Cardiac septum (tissue), 1 donor: Measurements from ENCODE around the gene BBS2. TPM values are rescaled to one million over a fixed set of nuclear protein-coding genes. Genes with fewer than 3 reads are reported as not detected.

Source experiments
- DNase-seq: peaks from one replicate; pipeline ENCODE4 v3.0.0-alpha.2; 2020; ENCODE audit warnings: low spot score
- intact Hi-C: fragments of 100-400 bp; cut with DNase I; formaldehyde crosslinking; loops from one replicate; pipeline ENCODE4 v1.14.0; 2022
- long read RNA-seq: library from polyadenylated mRNA; unstranded; transcript quantifications from one replicate; pipeline ENCODE4 v2.0.0, GENCODE V29; 2021
- total RNA-seq: library from RNA; stranded (reverse); fragmentation: NEBNext Ultra II Directional; extraction: Animal tissue kit (Norgen Biotek cat#: 25700); gene quantifications from one replicate; pipeline ENCODE4 v1.2.1, GENCODE V29; 2021
- donor health status: DM: no; HTN: no; CAD: no.

Gene BBS2
- total RNA-seq = 43.7 TPM
- long read RNA-seq, transcript BBS2-201 (17 exons, 2,963 nt) = major isoform, 54 of 78 reads
- long read RNA-seq, partial matches to known transcripts = 3 of 78 reads
- long read RNA-seq, other reads (novel, unspliced or antisense) = 21 of 78 reads

GRCh38 chr16:56519459-56520250 is at the start of gene BBS2:
TSS of gene BBS2 (minus strand) at chr16:56520024. CDS start at chr16:56519862, 162 bp downstream.
- peak; percentile 94 for DNase-seq
- intact Hi-C loops = loop anchor here (5.0 kb wide), 1 partner anchor 88 kb away; the partner anchor contains the start of gene MT2A

- no peak for DNase-seq
- intact Hi-C loops = no loop called here
Measured at GRCh38 chr16:56564793-56565477, 45.1 kb upstream of the BBS2 start, which contains the start of gene MT4. TSS of gene MT4 (plus strand) at chr16:56565073. CDS start at chr16:56565129, 56 bp downstream.

DNA sequence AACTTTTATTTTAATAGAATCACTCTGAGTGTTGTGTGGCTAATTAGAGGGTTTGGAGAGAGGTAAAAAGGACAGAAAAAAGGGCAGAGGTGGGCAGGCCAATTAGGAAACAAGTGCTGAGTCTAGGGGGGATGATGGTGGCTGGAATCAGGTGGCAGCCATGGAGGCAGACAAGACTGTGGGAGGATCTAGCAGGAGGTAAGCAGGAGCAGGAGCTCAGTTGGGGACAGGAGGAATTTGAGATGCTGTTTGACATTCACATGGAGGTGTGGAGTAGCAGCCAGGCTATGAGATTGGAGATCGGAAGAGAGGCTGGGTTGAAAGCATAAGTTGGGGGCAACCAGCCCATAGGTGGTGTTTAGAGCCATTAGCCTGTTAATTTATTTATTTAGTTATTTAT is 41.3 kb upstream of the BBS2 start:
- intact Hi-C loops = no loop called here
- DNase-seq = no peak

GRCh38 chr16:56560447-56560846 is 40.6 kb upstream of the BBS2 start:
- intact Hi-C loops = no loop called here

GRCh38 chr16:56559109-56559508 is 39.3 kb upstream of the BBS2 start:
- DNase-seq = no peak
- intact Hi-C loops = no loop called here

More at GRCh38 chr16:56560447-56560846, 40.6 kb upstream of the BBS2 start:
- DNase-seq = no peak

- intact Hi-C loops = no loop called here
Measured at GRCh38 chr16:56558024-56558747, 38.4 kb upstream of the BBS2 start.

GRCh38 chr16:56554441-56554840 is 34.6 kb upstream of the BBS2 start:
- intact Hi-C loops = no loop called here
- no peak for DNase-seq

More at GRCh38 chr16:56558024-56558747, 38.4 kb upstream of the BBS2 start:
- DNase-seq = no peak

DNA sequence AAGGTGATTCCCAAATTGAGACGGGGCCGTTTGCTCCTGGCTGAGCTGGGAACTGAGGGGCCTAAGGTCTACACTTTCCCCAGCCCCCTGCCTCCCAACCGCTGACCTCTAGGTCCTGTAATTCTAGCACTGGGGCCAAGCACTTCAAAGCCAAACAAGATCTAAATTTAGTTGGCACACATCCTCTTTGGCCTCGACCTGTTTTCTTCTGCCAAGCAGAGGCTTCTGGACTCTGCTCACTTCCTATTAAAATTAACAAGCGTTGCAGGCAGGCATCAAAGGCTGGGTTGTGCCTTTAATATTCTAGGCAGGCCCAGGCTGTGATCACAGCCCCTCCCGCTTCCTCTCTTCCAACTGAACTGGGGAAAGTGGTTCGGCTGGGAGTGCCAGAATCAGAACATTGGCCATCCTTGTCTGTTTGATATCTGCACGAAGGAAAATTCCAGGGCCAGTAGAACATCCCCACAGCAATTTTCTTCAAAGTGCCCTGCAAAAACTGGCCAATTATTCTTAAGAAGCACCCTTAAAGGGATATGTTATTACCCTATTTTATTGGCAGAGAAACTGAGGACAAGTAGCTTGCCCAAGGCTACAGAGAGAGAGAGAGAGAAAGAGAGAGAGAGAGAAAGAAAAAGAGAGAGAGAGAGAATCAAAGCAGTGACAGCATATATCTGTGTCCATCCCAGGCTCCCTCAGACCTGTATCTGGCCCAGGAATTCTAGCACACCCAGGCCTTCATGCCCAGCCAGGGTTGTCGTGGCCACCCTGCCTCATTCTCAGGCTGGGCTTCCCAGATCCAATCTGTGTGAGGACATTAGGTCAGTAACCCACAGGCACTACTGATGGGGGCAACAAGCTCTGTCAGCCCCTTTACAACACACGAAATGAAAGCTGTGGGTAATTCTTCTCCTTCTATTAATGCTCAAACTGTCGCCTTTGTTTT is 32.2 kb upstream of the BBS2 start:
- DNase-seq = no peak
- intact Hi-C loops = no loop called here

GRCh38 chr16:56549744-56550385 is 30.0 kb upstream of the BBS2 start:
- no peak for DNase-seq
- intact Hi-C loops = no loop called here

DNA sequence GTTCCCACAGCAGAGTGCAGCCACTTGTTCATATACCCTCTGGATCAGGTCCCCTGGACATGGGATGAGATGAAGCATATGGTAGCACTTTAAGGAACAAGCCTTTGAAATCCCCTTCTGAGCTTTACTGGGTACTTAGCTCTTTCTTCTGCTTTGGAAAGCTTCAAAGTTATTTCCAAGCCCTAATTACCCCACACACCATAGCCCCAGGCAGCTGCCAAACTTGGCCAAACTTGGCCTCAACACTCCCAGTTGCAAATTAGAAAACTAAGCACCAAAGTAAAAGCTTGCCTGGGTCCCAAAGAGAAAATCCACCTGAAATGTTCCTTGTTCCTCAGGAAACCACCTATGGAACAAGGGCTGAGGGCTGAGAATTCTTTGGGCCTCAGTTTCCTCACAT is 29.3 kb upstream of the BBS2 start:
- no peak for DNase-seq
- intact Hi-C loops = no loop called here

GRCh38 chr16:56547949-56548567 is 28.2 kb upstream of the BBS2 start:
- intact Hi-C loops = no loop called here
- no peak for DNase-seq

DNA sequence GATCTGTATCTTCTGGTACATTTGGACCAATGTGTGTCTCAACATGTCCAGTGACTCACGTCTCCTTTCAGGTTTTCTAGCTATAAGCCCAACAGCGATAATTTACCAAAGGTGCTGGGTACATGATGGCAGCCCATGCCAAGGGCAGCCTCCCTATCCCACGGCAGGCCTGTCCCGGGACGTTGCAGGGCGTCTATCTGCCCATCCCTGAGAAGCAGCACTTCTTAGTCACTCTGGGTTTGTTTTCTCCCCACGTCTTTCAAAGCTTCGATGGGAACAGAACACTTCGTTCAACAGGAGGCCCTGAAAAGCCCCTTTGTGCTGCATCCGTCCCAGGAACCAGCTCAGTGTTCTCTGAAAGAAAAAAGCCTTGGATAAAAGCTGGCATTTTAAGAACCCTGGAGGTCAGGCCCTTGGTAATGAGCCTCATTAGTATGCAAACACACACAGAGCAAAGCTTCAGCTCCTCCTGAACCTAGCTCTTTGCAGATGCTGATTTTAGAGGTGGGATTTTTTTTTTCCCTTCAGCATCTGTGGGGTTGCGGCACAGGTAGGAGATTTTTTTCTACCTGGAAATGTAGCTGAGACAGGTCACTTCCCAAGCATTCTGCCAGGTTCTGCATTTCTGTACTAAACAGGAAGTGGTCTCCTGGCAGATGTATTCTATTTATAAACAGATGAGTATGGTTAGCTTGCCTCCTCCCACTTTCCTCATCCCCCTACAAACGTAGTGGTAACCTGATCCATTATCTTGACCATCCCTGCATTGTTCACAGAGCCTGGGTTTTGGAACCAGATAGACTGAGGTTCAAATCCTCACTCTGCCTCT is 27.5 kb upstream of the BBS2 start:
- intact Hi-C loops = no loop called here
- no peak for DNase-seq

DNA sequence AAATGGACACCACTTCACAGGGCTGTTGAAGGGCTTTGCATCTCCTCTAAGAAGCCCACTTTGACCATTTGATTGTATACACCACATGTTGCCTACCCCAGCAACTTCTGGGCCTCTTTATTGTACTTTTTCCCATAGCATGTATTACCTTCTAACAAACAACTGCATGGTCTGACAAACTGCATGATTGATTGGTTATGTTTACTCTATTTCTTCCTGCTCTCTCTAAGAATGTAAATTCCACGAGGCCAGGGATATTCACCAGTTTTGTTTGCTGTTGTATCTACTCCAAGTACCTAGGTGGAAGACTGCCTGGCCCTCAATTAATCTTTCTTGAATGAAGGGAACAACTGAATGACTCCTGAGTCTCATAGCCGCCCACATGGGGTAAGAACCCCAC is 22.2 kb upstream of the BBS2 start:
- no peak for DNase-seq
- intact Hi-C loops = no loop called here

- no peak for DNase-seq
- intact Hi-C loops = no loop called here
Measured at GRCh38 chr16:56539656-56540055, 19.8 kb upstream of the BBS2 start.

DNA sequence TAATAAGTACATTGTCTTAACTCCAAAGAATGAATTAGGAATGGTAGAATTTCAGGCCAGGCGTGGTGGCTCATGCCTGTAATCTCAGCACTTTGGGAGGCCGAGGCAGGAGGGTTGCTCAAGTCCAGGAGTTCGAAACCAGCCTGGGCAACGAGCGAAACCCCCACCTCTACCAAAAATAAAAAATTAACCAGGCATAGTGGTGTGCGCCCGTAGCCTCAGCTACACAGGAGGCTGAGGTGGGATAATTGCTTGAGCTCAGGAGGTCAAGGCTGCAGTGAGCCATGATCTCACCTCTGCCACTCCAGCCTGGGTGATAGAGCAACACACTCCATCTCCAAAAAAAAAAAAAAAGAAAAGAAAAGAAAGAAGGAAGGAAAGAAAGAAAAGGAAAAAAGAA is 18.5 kb upstream of the BBS2 start:
- no peak for DNase-seq
- intact Hi-C loops = no loop called here

DNA sequence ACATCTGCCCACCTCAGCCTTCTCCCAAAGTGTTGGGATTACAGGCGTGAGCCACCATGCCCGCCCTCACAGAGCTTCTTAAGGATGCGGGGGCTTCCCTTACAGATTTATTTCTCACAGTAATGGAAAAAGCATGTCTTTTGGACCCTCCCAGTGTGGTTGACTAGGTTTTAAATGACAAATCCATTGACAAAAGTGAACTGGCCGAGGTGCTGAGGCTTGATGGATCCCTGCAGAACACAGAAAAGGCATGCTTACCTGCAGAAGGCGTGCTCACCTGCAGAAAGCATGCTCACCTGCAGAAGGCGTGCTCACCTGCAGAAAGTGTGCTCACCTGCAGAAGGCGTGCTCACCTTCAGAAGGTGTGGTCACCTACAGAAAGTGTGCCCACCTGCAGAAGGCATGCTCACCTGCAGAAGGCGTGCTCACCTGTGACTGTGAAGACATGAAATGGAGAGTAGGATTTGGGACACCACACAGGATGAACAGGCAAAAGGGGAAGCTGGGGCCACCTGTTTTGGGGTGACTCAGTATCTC is 15.1 kb upstream of the BBS2 start:
- intact Hi-C loops = no loop called here
- no peak for DNase-seq

GRCh38 chr16:56532714-56533113 is 12.9 kb upstream of the BBS2 start:
- DNase-seq = no peak
- intact Hi-C loops = no loop called here
